GM12878 (cell line): Measurements from ENCODE around the gene ANKRD6. TPM values are rescaled to one million over a fixed set of nuclear protein-coding genes. Genes with fewer than 3 reads are reported as not detected.
"Not testable (repeated sequence)": the region's sequence is repeated elsewhere in the genome, so short reads cannot be mapped to it uniquely, and the experiment has no call there.

Source experiments
- ATAC-seq: fragments of 200-7000 bp; cut with Tn5 transposase; 3 replicates; pipeline ENCODE4 v1.9.1; 2020; ENCODE audit warnings: mild to moderate bottlenecking, moderate library complexity
- BruUV-seq: library from RNA; stranded (reverse); fragments of 400-500 nt; replicated peaks from 2 replicates; lab custom pipeline; 2021; lab: Mats Ljungman, UMichigan
- CTCF ChIA-PET: fragments of 300-600 bp; sonication (Branson Sonifier 250); formaldehyde crosslinking; extraction: SDS; loops from one replicate; lab custom pipeline; 2021; ENCODE audit warnings: inconsistent platforms; lab: Yijun Ruan, JAX
- POLR2A ChIA-PET: fragments of 350-600 bp; formaldehyde crosslinking; extraction: SDS; loops from one replicate; lab custom pipeline; 2021; ENCODE audit warnings: inconsistent platforms; lab: Charles Lee
- RAD21 ChIA-PET: fragments of 300-600 bp; sonication (Branson Sonifier 250); formaldehyde crosslinking; loops from one replicate; lab custom pipeline; 2023; ENCODE audit warnings: antibody characterized with exemption; ENCODE audit not compliant: unreplicated experiment; lab: Charles Lee
- SMC1A ChIA-PET: fragments of 300-600 bp; sonication (Branson Sonifier 250); formaldehyde crosslinking; loops from one replicate; lab custom pipeline; 2023; ENCODE audit not compliant: unreplicated experiment, uncharacterized antibody; lab: Charles Lee
- DNase-seq: peaks from one replicate; pipeline ENCODE4 v3.0.0-alpha.2; 2011; ENCODE audit warnings: low read depth, low spot score
- FAIRE-seq: peaks from 3 replicates; lab custom pipeline; 2011; peaks lifted over from hg19 to GRCh38; lab: Jason Lieb, UNC
- H2AFZ ChIP-seq: 2 replicates; pipeline ENCODE4 v1.6.0; 2011; ENCODE audit warnings: low read depth, low read length, control low read depth; ENCODE audit not compliant: control insufficient read depth
- H3K27ac ChIP-seq: 2 replicates; pipeline ENCODE4 v1.5.1; 2011; ENCODE audit warnings: control low read depth; ENCODE audit not compliant: control insufficient read depth, insufficient read depth
- H3K27me3 ChIP-seq, 2 experiments: replicated peaks in 1 of 2; 2 replicates each; pipeline versions ENCODE4 v1.6.0 to v1.6.1; 2011; ENCODE audit warnings: low read length in 1 of 2; ENCODE audit not compliant: control insufficient read depth in 2 of 2, insufficient read depth in 2 of 2
- H3K36me3 ChIP-seq, 2 experiments: 2 replicates each; pipeline ENCODE4 v1.5.1; 2011; ENCODE audit warnings: low read length in 1 of 2; ENCODE audit not compliant: control insufficient read depth in 2 of 2, insufficient read depth in 2 of 2
- H3K4me1 ChIP-seq: 2 replicates; pipeline ENCODE4 v1.6.1; 2011; ENCODE audit warnings: mild to moderate bottlenecking, low read length, moderate library complexity, mixed read lengths; ENCODE audit not compliant: control insufficient read depth, insufficient read depth
- H3K4me2 ChIP-seq: 2 replicates; pipeline ENCODE4 v1.6.0; 2011; ENCODE audit warnings: control low read depth; ENCODE audit not compliant: control insufficient read depth, insufficient read depth
- H3K4me3 ChIP-seq: fragments of 200-600 bp; sonication (generic); 2 replicates; pipeline ENCODE4 v1.5.1; 2016
- H3K79me2 ChIP-seq: 2 replicates; pipeline ENCODE4 v1.6.0; 2011; ENCODE audit warnings: low read length; ENCODE audit not compliant: control insufficient read depth, insufficient read depth
- H3K9ac ChIP-seq: 2 replicates; pipeline ENCODE4 v1.8.0; 2011; ENCODE audit warnings: low read length, control low read depth, mixed read lengths; ENCODE audit not compliant: control insufficient read depth, insufficient read depth
- H3K9me3 ChIP-seq: replicated peaks from 3 replicates; pipeline ENCODE4 v1.5.1; 2011; ENCODE audit warnings: mild to moderate bottlenecking, low read length; ENCODE audit not compliant: control insufficient read depth, insufficient read depth
- H4K20me1 ChIP-seq: 2 replicates; pipeline ENCODE4 v1.6.0; 2011; ENCODE audit not compliant: control insufficient read depth, insufficient read depth
- KLF5 ChIP-seq: fragments of 450-650 bp; IDR thresholded peaks from 2 replicates; pipeline ENCODE4 v1.6.1; 2014; ENCODE audit warnings: mild to moderate bottlenecking; ENCODE audit not compliant: partially characterized antibody
- RBBP5 ChIP-seq: fragments of 200-600 bp; sonication (generic); conservative IDR thresholded peaks from 2 replicates; pipeline ENCODE4 v1.6.1; 2016
- TCF3 ChIP-seq: IDR thresholded peaks from 2 replicates; pipeline ENCODE4 v1.6.1; 2012; ENCODE audit warnings: low read depth, mild to moderate bottlenecking, low read length, borderline replicate concordance; ENCODE audit not compliant: insufficient read depth
- WGBS: methylation state at CpG from one replicate; pipeline ENCODE4 v1.1.6; 2016; ENCODE audit warnings: low lambda C conversion rate; ENCODE audit not compliant: insufficient replicate concordance, insufficient coverage; ENCODE audit errors: missing lambda C conversion rate; 5-methylcytosine and 5-hydroxymethylcytosine counted together
- in situ Hi-C: fragments of 300-500 bp; cut with MboI; formaldehyde crosslinking; loops from 9 replicates; pipeline ENCODE4 v1.14.3; 2018; ENCODE audit warnings: mixed read lengths
- intact Hi-C: fragments of 100-400 bp; cut with micrococcal nuclease; formaldehyde crosslinking; loops from one replicate; pipeline ENCODE4 v1.14.2; 2022; ENCODE audit not compliant: unreplicated experiment
- polyA plus RNA-seq, 11 experiments: library from polyadenylated mRNA; depleted of rRNA in 4 of 11; unstranded in 6 of 11; stranded (reverse) in 5 of 11; fragments of >200 nt; fragmentation: Nextera tagmentation in 4 of 11; fragmentation: Illumina TruSeq in 1 of 11; extraction: Ambion mirVana in 4 of 11; extraction: Trizol in 1 of 11; gene quantifications; 1 replicate in 1 of 11; 2 replicates in 10 of 11; pipeline versions ENCODE4 v1.2.1 to v1.2.3, GENCODE V29; 2011 to 2016; ENCODE audit warnings: inconsistent platforms in 2 of 11, missing spikeins in 2 of 11, low read depth in 1 of 11
- total RNA-seq, 4 experiments: library from RNA; depleted of rRNA in 3 of 4; stranded (reverse); fragments of >200 nt in 3 of 4; fragmentation: Illumina TruSeq in 1 of 4; extraction: Trizol in 1 of 4; gene quantifications; 2 replicates each; pipeline versions ENCODE4 v1.2.1 to v1.2.3, GENCODE V29; 2013 to 2021
- TF ChIP-seq, protein P1 (sequence below): fragments of 450-650 bp; formaldehyde crosslinking; IDR thresholded peaks from 2 replicates; pipeline ENCODE4 v1.4.0; 2022; ENCODE audit warnings: mild to moderate bottlenecking, moderate library complexity

Gene ANKRD6
- total and polyA plus RNA-seq, 10 of the 15 experiments (the other 5 are each of a cell fraction or from before 2014, with no cell fraction given): 0.03 to 0.90 (median 0.38) TPM

DNA sequence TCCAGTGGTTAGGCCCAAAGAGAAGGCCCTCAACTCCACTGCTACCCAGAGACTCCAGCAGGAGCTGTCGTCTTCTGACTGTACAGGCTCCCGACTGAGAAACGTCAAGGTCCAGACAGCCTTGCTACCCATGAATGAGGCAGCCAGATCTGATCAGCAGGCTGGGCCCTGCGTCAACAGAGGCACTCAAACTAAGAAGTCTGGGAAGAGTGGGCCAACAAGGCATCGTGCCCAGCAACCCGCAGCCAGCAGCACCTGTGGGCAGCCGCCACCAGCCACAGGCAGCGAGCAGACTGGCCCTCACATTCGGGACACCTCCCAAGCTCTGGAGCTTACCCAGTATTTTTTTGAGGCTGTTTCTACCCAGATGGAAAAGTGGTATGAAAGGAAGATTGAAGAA lies 197.5 kb downstream of the ANKRD6 start:
- SMC1A ChIA-PET: no interaction called here
- 84% methylated on average over 9 of the region's 9 CpGs for WGBS
- Histone ChIP-seq H3K9ac (no peak overlapping the region), H3K4me3 (no peak overlapping the region), H4K20me1 (no peaks in the 10 kb centered on the region), H3K9me3 (no peaks in the 10 kb centered on the region), H3K4me1 (no peaks in the 10 kb centered on the region), H3K79me2 (no peaks in the 10 kb centered on the region), H3K27ac (no peak overlapping the region), H3K4me2 (no peak overlapping the region), H3K36me3 (no peaks in the 10 kb centered on the region; a peak in 1 of 4 replicates), H3K27me3 (no peaks in the 10 kb centered on the region), H2AFZ (no peak overlapping the region)
- in situ Hi-C loops: no loop called here
- POLR2A ChIA-PET: no interaction called here
- TF ChIP-seq, protein P1, sequence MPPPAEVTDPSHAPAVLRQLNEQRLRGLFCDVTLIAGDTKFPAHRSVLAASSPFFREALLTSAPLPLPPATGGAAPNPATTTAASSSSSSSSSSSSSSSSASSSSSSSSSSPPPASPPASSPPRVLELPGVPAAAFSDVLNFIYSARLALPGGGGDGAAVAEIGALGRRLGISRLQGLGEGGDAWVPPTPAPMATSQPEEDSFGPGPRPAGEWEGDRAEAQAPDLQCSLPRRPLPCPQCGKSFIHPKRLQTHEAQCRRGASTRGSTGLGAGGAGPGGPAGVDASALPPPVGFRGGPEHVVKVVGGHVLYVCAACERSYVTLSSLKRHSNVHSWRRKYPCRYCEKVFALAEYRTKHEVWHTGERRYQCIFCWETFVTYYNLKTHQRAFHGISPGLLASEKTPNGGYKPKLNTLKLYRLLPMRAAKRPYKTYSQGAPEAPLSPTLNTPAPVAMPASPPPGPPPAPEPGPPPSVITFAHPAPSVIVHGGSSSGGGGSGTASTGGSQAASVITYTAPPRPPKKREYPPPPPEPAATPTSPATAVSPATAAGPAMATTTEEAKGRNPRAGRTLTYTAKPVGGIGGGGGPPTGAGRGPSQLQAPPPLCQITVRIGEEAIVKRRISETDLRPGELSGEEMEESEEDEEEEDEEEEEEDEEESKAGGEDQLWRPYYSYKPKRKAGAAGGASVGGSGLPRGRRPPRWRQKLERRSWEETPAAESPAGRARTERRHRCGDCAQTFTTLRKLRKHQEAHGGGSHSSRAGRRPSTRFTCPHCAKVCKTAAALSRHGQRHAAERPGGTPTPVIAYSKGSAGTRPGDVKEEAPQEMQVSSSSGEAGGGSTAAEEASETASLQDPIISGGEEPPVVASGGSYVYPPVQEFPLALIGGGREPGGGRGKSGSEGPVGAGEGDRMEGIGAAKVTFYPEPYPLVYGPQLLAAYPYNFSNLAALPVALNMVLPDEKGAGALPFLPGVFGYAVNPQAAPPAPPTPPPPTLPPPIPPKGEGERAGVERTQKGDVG (CRISPR knock-in tag): no peak
- TF ChIP-seq KLF5 (no peak), RBBP5 (no peak), TCF3 (no peak)
- intact Hi-C loops: no loop called here
- ATAC-seq (no peak), DNase-seq (no peak), FAIRE-seq (no peak)
- CTCF ChIA-PET: interaction anchor here (0.6 kb wide), 2 partner anchors 183 to 860 kb away, joined by 3 read pairs; no protein-coding TSS in a partner anchor
- BruUV-seq: no TSS peak
- RAD21 ChIA-PET: no interaction called here

DNA sequence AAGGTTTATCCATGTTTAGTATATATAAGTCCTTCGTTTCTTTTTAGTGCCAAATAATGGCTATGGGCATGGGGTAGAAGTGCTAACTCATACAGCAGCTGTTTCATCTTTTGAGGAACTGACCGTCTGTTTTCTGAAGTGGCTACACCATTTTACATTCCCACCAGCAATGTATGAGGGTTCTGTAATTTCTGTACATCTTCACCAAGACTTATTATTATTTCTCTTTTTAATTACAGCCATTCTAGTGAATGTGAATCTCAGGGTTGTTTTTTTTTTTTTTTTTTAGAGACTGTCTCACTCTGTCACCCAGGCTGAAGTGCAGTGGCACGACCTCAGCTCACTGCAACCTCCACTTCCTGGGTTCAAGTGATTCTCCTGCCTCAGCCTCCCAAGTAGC lies 203.5 kb downstream of the ANKRD6 start:
- H3K27me3 ChIP-seq, H3K27ac ChIP-seq, H3K4me1 ChIP-seq, in situ Hi-C loops, CTCF ChIA-PET, H3K9me3 ChIP-seq, H2AFZ ChIP-seq, H3K36me3 ChIP-seq, DNase-seq, H3K9ac ChIP-seq, H3K4me2 ChIP-seq, H4K20me1 ChIP-seq, H3K4me3 ChIP-seq, BruUV-seq, ATAC-seq, FAIRE-seq, intact Hi-C loops: not testable (repeated sequence)
- 93% methylated on average over 3 of the region's 3 CpGs for WGBS
- ChIA-PET RAD21 (interaction anchor here (0.7 kb wide), 1 partner anchor 150 kb away, joined by 3 read pairs; no protein-coding TSS in a partner anchor), SMC1A (interaction anchor here (1.0 kb wide), 1 partner anchor 8 kb away, joined by 3 read pairs; no protein-coding TSS in a partner anchor), POLR2A (interaction anchor here (0.7 kb wide), 1 partner anchor 250 kb away, joined by 4 read pairs; no protein-coding TSS in a partner anchor)
- H3K79me2 ChIP-seq: peaks cover 16% of the 10 kb centered on the region
